Activated T-helper 1 cell treated with anti-CD3 and anti-CD28 coated beads, Interleukin-2, amount 50 U/mL, for 16 hours (primary cell): ENCODE data around the gene SLC26A9.

ENCODE experiments used
- DNase-seq, 2 donors: peaks; one replicate each; pipeline ENCODE4 v3.0.0-alpha.2; 2020; ENCODE audit warnings: low read depth in 1 of 2, low spot score in 1 of 2

The SLC26A9 gene, protein sequence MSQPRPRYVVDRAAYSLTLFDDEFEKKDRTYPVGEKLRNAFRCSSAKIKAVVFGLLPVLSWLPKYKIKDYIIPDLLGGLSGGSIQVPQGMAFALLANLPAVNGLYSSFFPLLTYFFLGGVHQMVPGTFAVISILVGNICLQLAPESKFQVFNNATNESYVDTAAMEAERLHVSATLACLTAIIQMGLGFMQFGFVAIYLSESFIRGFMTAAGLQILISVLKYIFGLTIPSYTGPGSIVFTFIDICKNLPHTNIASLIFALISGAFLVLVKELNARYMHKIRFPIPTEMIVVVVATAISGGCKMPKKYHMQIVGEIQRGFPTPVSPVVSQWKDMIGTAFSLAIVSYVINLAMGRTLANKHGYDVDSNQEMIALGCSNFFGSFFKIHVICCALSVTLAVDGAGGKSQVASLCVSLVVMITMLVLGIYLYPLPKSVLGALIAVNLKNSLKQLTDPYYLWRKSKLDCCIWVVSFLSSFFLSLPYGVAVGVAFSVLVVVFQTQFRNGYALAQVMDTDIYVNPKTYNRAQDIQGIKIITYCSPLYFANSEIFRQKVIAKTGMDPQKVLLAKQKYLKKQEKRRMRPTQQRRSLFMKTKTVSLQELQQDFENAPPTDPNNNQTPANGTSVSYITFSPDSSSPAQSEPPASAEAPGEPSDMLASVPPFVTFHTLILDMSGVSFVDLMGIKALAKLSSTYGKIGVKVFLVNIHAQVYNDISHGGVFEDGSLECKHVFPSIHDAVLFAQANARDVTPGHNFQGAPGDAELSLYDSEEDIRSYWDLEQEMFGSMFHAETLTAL

DNA sequence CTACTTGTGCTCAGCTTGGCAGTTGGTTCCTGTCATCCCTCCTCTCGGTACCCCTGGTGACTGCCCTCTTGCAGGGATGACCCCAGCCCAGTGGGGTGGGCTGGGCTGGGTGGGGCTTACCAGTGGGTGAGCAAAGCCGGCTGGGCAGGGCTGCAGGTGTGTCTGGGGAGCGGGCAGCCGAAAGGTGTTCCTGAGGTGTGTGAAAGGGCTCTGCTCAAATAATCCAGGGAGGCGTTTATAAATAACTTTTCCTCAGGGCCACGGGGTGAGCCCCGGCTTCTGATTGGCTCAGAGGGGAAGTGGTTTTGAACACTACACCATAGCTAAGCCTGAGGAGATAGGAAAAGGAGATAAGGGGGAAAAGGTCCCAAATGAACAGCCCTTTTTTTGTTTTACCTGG, at the start of gene SLC26A9:
Gene SLC26A9 (minus strand): TSS at position 212 of the 400 bp plus-strand sequence. CDS start 7,636 bp downstream, outside the sequence.
- DNase-seq, result no peak

DNA sequence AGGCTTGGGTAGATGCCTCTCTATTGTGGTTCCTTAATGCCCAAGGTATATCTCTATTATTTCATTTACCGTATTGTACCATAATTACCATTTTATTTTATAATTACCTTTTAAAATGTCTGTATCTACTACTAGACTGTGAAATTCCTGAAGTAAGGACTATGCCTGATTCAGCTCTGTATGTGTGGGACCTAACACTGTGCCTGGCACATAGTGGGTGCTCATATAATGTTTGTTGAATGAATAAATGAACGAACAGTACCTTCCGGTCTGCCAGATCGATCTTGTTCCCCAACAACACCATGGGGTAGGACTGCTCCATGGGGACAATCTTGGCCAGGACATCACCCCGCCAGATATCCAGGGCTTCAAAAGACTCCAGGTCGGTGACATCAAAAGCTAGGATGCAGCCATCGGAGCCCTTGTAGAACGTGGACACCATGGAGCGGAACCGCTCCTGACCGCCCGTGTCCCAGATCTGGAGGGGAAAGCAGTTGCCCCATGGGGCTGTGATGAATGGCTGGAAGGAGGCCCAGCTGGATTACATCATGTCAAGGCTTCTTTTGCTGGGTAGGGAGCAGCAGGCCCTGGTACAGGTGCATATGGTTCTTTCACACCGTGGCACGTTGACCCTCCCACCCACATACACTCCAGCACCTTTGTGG, 49.1 kb upstream of the SLC26A9 start:
- DNase-seq, result no peak

DNA sequence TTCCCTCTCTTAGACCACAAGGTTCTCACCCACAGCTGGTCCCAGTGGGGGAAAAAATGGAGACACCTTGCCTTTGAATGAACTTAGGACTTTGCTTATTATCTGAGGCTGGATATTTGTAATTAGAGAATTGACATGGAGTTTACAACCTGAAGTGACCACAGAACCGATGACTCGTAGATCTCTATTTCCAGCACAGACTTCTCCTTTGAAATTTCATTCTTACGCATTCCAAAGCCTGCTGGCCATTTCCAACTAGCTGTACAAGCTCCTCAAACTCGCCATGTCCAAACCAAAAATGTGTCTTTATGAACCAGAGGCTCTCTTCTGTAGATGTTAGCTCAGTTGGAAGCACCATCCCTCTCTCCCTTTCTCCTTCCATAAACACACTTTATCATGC, 48.0 kb upstream of the SLC26A9 start:
- DNase-seq, result no peak

DNA sequence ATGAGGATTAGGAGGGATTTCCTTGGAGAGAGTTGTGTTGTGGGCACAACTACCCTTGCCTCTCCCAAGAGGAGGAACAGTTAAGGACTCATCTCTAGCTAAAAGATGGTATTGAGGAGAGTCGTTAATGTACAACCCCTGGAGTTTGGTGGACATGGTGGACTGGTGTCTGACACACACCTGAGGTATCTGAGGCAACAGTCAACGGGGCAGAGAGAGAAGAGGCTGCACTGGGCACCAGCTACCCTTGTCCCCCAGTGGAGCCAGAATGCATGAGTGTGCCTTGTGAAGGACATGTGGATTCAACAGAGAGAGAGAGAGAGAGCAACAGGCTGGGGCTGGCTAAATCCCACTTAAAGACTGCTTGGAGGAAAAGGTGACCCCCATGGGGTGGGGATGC, 47.0 kb upstream of the SLC26A9 start:
- DNase-seq, result no peak

DNA sequence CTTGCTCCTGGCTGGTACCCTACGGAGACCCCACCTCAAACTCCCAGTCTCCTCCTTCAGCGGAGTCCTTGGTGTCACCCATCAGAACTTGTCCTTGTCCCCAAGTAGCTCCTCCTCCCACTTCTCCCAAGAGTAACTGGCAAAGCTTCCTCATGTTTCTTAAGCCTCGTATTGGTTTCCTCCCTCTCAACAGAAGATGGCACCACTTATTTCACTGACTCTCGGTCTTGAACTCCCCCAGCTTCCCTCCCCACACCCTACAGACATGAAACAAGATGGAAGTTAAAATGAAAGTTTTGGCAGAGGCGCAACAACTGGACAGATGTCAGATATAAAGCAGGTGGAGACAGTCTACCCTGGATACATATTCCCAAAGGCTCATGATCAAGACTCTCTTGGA, 46.5 kb upstream of the SLC26A9 start:
- DNase-seq, result no peak

DNA sequence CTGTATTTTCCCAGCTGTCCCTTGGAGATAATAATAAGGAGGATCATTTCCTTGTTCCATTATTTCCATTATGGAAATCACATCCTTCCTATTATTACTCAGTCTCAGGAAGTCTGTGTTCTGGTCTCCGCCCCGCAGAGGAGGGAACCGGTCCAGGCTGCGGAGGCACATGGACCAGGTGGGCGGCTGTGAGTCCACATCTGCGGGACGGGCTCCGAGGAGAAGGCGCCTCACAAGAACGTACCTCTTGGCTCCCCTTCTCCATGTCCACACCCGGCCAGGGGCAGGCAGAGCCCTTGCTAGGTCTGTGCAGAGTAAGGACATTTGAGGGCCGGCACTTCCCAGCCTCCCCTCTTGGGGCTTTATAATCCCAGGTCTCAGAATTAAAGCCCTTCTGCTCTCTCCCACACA, 45.3 kb upstream of the SLC26A9 start:
- no peak for DNase-seq

DNA sequence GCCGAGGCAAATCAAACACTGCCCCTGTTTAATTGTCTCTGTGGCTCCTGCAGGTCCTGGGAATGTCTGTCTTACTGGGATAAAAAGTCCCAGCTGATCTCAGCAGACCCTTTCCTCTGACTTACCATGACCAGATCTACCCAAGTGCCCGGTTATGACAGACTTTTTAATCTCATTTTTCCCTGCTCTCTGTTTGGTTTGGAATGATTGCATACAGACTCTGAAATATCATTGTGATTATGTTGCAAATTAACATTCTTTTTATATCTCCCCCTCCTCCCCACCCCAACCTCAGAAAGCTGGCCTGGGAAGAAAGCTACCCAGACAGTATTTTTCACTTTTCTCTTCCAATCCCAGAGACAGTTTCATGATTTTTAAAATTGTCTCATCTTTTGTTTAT, 43.6 kb upstream of the SLC26A9 start:
- DNase-seq, result no peak

DNA sequence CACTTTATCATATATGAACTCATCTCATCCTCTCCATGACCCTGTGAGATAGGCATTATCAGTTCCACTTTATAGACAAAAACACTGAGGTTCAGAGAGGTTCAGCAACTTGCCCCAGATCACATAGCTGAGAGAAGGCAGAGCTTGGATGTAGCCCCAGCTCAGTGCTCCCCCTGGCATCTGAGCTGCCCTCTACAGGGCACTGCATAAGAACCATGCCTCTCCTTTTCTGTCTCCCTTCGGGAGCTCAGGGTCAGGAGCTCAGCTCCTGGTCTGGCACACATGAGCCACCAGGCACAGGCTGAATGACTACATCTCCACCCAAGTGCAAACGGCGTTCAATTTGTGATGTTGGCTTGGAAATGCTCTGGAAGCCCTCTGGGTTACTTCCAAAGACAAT, 43.0 kb upstream of the SLC26A9 start:
- no peak for DNase-seq

DNA sequence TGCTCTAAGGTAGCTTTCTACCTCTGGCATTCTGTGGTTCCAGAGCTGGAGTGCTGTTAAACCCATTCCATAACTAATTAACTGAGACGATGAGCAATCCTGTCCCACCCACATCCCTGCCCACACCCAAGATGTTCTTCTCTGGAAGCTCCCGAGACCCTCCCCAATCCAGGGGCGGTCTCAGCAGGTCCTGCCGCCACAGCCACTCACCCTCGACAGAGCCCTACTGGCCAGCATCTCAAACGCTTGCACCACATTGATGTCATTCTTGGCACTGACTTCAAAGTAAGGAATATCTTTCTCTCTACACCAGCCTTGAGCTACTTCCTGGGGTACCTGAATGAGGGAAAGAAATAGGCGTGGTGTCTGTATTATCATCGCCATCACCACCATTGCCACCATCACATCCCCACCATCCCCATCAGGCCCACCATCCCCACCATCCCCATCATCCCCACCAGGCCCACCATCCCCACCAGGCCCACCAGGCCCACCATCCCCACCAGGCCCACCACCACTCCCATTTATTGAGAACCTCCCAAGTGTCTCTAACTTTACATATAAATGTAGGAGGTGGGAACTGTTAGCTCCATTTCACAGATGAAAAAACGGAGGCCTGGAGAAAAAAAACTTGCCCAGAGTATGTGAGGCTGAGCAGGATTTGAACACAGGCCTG, 42.2 kb upstream of the SLC26A9 start:
- DNase-seq, result no peak

DNA sequence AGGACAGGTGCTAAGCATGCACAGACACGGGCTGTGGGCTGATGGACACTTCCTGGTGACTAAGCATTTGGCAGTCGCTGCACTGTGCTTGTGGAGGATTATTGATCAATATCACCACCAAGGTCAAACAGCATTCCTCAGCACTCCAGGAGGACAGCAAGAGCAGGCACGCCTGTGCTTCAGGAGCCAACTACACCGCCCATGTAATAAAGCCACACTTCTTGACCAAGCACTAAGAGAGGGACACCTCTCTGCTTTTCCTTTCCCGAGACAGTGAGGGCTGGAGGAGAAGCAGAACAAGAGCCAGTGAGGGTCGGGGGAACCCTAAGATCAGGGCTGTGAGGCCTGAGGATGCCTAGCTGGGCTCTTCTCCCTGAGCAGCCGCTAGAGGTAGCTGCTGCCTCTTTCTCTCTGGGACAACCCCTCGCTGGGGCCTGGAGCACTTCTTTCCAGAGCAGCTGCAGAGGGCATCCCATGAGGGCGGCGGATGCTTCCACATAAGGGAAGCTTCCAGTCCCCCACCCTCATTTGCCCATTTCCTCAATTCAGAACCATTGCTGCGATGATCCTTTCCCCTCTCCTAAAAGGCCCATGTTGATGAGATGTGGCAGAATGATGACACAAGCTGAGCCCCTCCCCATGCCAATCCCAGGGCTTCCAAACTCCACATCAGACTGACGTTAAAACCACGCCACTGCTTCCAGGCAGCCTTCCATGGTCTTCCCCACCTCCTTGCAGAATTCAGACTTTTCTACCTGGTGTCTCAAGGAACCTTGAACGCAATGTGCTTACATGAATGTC, 40.9 kb upstream of the SLC26A9 start:
- no peak for DNase-seq

DNA sequence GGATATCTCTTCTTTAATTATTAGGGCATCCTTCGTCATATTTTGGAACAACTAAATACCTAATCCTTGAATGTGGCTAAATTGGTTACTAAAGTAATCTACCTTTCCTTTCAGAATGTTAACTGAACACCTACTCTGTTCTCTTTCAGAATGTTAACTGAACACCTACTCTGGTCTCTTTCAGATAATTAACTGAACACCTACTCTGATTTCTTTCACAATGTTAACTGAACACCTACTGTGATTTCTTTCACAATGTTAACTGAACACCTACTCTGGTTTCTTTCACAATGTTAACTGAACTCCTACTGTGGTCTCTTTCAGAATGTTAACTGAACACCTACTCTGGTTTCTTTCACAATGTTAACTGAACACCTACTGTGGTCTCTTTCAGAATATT, 38.0 kb upstream of the SLC26A9 start:
- DNase-seq, result no peak

DNA sequence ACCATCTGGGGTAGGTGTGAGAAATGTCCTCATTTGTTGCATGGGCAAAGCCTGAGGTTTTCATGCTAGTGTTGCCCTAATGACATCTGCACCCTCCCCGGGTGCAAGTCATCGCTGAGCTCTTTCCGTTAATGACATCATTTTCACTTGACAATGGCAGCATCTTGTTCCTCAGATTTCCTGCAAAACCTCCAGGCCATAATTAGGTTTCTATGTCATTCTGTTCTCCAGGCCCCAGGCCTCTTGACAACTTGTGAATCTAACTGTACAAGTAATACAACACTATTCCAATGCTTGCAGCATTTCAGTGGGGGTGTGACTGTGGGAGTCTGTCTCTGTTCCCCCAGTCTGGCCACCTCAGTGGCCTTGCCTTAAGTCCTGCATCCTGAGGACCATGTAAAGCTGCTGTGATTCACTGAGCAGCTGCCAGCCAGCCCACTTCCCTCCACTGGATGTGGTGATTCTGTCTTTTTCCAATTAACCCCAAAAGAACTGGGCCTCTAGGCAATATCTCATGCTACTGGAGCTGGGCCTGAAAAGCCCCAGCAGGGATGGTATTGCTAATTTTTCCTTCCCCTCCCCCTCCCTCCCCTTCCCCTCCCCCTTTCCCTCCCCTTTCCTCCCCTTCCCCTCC, 37.1 kb upstream of the SLC26A9 start:
- no peak for DNase-seq

DNA sequence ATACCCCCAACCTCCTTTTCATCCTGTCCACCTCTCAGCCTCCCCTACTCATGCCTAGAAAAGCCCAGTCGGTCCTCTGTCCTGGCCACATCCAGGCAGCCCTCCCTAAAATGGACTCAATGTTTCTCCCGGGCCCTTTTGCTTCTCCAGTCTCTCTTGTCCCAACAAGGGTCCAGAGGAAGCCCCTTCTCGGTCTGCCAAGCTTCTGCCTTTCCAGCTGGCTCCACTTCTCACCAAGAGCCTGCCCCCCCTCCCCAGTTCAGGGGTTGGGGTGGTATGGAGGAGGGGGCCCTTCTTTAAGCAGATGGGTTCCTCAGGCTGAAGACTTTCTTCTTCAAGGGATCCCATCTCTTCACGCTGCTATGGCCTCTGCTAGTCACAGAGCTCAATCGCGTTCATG, 36.0 kb upstream of the SLC26A9 start:
- no peak for DNase-seq

DNA sequence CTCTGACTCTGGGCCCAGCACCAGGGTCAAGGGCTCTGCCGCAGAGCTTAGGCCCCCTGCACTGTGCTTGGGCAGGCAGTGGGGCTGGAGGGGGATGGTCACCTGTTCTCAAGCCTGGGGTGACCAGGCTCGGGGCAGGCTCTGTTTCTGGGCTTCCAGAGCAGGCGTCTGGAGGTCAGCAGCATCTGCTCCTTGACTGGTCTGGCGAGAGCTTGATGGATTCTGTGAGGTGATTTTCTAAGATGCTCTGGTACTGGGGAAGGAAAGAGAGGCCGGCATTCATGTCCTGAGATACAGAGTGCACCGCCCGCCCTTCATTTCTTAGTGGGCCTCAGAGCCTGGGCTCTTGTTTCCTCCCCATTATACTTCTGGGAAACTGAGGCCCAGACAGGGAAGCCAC, 35.4 kb upstream of the SLC26A9 start:
- no peak for DNase-seq

DNA sequence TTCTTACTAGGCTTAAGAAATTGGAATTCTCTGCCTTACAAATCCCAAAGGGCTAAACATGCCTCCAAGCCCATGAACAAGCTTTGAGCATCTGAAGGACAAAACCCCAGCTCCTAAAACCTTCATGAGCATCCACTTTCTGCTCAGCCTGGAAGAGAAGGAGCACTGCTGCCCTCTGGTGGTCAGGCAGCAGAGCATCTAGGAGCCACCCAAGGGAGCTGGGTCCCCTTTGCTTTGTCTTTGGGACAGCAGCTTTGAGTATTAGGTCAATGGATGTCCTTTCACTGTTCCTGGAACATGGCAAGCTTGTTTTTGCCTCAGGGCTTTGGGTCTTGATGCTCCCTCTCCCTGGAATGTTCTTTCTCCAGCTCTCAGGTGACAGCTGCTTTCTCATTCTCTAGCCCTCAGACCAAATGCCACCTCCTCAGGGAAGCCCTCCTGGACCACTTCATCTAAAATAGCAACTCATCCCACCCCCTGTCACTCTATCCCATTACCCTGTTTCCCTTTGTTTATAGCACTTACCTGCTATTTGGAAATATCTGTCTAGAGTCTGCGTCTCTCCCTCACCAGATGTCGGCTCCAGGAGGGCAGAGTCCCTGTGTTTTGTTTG, 34.3 kb upstream of the SLC26A9 start:
- DNase-seq, result peak; percentile 55 to 58

DNA sequence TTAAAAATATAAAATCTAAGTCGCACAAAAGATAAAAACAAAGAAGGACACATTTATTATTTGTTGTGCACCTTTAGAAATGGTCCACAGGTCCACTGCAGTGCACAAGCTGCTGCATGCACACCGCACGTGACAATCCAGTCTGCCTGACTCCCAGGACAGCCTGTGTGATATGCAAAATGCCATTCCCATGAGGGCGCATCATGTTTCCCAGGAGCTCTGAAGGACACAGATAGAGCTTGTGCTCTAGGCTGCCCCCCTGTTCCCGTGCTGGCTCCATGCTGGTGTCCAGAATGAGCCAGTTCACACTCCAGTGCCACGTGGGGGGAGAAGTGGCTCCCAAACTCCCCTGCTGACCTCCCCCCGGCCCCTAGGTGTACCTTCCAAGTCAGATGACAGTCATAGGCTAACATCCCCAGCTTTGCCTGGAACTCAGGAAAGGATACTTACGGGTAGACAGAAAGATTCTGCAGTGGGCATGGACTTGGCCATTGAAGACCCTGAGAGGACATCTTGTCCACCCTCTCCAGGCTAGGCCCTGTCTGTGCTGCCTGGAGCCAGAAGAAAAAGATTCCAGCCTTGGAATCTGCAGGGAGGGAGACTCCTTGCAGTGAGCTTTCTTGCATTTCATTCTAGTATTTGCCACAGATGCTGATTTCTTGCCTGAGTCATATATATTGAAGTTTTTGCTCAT, 33.6 kb upstream of the SLC26A9 start:
- DNase-seq, result no peak

DNA sequence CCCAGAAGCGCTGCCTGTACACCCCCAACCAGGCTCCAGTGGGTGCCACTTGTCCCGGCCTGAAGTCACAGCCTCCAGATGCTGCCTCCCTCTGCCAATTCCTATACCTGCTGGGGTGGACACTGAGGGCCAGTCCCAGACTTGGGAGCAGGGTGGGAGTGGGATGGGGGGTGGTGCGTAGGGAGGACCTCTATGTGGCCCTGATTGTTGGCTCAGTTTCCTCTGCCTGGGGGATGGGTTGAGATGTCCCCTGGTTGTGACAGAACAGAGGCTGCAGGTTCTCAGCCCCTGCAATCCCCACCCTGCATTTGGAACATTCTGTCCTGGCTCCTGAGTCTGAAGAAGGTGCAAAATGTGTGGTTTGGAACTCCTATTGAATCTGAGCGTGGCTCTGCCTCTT, 32.8 kb upstream of the SLC26A9 start:
- DNase-seq, result no peak

DNA sequence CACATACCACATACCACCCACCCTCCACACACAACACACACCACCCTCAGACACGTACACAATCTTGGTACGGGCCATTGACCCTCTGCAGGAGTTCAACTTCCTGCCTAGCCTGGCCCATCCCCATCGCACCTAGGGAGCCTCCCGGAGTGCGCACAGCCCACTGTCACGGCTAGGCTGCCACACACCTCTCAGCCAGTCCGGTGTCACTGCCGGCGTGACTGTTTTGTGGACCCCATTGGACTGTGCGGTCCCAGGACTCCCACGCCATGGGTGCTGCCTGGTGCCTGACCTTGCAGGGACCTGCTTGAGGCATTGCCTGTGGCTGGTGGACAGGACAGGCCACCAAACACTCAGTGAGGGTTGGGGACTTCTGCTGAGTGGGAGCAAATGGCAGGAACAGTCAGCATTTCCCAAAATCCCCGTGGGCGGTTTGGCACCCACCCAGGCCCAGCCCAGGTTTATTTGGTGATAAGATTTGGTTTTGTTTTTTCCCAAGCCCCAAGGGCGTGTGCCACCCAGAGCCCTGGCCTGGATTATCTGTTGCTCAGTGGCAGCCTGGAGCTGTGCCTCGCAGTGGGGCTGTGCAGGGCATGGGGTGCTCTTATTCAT, 32.2 kb upstream of the SLC26A9 start:
- no peak for DNase-seq

DNA sequence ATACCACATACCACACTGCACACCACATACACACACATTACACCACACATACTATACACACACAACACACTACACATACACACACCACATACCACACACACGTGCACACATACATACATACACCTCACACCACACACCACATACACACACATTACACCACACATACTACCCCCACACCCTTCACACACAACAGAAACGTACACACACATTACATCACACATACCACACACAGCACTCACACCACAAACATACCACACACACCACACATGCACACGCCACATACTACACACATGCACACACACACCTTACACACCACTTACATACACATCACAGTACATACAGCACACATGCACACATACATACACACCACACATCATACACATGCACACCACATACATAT, 31.5 kb upstream of the SLC26A9 start:
- no peak for DNase-seq
